HG03135 (cell line): ENCODE measurements around the gene MSN.
A peak's percentile ranks its signal among the peaks of the same experiment; 100 is the strongest.
"Not testable (repeated sequence)": the region's sequence is repeated elsewhere in the genome, so short reads cannot be mapped to it uniquely, and the experiment has no call there.

Experiments
- ATAC-seq: cut with Tn5 transposase; IDR thresholded peaks from one replicate; pipeline ENCODE4 v1.9.1; 2021; ENCODE audit warnings: mild to moderate bottlenecking, moderate library complexity; ENCODE audit not compliant: unreplicated experiment

Gene MSN

DNA sequence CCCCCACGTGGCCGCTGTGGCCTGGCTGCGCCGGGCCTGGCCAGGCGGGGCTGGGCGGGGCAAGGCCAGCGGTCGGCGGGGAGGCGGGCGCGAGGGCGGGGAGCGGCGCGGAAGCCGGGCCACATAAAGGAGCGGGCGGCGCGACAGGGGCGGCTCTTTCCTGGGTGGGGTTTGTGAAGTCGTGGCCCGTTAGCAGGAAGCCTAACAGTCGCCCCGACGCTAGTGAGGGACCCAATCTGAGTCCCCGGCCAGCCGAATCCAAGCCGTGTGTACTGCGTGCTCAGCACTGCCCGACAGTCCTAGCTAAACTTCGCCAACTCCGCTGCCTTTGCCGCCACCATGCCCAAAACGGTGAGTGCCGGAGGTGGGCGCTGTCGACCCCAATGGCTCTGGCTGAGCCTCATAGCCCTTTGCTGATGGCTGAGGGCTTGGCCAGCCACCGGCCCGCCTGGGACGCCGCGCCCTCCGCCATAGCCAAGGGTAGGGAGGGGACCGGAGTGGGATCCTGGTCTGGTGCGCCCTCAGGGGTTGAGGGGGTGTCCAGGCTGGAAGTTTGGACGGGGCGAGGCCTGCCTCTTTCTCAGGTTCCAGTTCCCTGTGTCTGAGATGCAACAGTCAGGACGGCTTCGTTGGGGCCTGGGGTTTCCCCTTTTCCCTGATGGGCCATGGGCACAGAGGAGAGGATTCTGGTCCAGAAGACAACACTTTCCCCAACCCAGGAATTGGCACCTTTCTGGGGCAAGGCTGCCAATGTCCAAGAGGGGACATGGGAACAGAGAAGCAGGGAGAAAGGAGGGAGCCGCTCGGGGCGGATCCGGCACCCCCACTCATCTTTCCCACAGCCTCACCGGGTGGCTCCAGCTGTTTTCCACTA lies at the start of gene MSN:
Gene MSN (plus strand): TSS at position 152 of the 874 bp plus-strand sequence. CDS start 188 bp downstream, at position 340.
- peak; percentile 79 for ATAC-seq

DNA sequence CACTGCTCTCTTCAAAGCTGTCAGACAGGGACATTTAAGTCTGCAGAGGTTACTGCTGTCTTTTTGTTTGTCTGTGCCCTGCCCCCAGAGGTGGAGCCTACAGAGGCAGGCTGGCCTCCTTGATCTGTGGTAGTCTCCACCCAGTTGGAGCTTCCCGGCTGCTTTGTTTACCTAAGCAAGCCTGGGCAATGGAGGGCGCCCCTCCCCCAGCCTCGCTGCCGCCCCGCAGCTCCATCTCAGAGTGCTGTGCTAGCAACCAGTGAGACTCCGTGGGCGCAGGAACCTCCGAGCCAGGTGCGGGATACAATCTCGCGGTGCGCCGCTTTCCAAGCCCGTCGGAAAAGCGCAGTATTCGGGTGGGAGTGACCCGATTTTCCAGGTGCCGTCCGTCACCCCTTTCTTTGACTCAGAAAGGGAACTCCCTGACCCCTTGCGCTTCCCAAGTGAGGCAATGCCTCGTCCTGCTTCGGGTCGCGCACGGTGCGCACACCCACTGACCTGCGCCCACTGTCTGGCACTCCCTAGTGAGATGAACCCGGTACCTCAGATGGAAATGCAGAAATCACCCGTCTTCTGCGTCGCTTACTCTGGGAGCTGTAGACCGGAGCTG lies 47.3 kb upstream of the MSN start:
- ATAC-seq: not testable (repeated sequence)

DNA sequence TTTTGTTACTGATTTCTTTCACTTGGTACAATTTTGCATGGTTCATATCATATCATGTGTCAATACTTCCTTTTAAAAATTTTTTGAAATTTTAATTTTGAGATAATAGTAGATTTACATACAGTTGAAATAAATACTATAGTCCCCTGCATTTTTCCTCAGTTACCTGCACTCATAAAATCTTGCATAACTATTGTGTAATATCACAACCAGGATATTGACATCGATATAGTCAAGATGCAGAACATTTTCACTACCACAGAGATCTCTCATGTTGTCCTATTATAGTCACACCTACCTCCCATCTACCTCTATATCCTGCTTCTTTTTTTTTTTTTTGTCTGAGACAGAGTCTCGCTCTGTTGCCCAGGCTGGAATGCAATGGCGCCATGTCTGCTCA lies 36.7 kb upstream of the MSN start:
- no peak for ATAC-seq

DNA sequence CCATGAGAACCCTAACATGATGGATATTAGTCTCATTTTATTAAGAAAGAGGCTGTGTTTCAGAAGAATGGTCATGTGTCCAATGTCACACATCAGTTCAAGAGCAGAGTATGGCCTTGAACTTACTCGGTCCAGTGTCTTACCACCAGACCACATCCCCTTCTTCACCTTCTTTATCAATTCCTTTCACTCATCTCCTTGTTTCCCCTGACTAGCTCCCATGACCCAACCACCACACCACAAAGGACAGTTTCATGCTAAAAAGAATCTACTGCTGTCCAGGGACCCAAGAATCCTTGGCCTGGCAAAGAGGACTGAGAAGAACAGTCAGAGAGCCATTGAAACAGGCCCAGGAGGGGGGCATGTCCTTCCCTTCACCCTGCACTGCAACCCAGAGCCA lies 33.6 kb upstream of the MSN start:
- ATAC-seq: no peak

DNA sequence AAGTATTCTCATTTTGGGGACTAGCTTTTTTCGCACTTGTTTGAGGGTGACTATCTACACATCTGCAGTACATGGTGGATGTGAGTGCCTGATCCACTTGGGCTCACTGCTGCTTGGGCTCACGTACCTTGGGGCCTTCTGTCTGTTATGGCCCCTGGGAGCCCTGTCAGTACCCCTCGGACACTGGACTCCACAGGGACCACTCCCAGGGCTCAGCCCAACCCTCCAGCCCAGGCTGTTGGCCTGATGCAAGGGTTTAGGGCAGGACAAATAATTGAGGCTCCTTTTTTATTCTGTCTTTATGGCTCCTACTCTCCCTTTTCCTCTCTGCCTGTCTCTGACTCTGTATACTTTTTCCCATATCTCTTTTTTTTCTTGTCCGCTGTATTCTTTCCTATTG lies 32.7 kb upstream of the MSN start:
- no peak for ATAC-seq

DNA sequence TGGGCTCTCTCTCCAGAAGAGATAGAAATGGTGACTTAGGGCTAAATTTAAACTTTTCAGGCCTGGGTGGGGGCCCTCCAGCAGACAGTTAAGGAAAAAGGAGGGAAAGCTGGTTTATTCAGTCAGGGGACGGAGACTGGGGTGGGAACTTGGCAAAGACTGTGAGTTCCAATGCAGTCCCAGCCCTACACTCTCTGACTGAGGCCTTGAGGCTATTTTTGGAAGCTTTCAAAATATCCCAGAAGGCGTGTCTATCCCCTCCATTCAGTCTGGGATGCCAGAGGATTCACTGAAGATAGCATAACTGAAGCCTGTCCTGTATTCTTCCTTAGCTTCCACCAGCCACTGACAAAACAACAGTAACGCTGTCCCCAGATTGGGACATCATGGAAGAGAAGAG lies 32.1 kb upstream of the MSN start:
- ATAC-seq: no peak

DNA sequence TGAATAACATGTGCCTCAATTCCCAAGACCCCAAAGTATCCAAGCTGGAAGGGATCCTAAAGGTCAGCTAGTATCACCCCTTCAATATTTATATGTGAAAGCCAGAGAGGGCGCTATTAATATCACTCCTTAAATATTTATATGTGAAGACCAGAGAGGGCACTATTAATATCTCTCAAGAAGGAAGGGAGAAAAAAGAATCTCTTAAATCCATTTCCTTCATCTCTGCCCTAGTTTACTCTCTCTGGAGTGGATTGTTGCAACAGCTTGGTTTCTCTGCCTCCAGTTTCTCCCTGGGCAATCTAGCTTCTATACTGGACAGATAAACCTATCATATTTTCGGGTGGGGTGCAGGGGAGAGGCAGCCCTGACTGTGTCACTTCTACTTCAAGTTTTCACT lies 31.6 kb upstream of the MSN start:
- ATAC-seq: no peak

DNA sequence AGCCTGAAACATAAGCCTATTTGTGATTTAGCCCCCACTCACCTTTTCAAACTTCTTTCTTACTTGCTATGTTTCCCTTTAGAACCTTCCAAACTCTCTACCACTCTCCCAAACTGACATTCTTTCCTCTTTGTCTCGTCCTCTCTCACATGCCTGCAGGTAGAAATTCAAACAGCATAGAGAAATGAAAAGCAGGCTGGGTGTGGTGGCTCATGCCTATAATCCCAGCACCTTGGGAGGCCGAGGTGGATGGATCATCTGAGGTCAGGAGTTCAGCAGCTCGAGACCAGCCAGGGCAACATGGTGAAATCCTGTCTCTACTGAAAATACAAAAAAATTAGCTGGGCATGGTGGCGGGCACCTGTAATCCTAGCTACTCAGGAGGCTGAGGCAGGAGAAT lies 31.2 kb upstream of the MSN start:
- ATAC-seq: not testable (repeated sequence)

DNA sequence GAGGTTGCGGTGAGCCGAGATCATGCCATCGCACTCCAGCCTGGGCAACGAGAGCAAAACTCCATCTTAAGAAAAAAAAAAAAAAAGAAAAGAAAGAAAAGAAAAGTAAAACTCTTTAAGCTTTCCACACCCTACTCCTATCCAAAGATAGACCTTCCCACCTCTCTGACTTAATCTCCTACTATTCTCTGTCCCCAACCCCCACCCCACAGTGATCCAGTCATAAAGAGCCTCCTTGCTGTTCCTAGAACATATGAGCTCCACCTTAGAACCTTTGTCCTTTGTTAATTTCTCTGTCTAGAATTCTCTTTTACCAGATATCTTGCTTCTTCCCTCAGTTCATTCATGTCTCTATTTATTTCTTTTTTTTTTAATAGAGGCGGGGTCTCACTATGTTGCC lies 30.1 kb upstream of the MSN start:
- no peak for ATAC-seq

DNA sequence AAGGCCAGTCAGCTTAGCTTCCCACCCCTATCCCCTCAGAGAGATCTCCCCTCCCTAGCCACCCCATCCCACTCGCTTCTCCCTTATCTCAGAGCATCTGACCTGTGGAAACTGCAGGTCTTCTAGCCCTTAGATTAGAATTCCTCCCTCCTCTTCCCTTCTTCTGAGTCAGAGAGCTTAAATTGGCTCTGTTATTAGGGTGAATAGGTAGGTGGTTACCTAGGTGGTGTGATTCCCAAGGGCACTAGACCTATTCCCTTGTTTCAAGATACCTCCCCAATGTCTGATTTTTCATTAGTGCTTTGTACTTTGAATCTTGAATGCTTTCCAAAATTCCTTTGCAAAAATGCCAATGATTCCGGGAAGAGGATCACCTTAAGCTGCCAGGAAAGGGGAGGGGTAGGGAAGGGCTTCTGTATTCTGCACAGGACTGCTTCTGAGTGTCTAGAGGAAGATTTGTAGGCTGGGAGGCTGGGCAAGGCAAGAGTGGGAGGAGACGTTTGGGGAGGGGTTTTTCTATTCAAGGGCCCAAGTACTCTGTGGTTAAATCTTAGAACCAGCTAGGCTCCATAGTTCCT lies 24.5 kb upstream of the MSN start:
- no peak for ATAC-seq

DNA sequence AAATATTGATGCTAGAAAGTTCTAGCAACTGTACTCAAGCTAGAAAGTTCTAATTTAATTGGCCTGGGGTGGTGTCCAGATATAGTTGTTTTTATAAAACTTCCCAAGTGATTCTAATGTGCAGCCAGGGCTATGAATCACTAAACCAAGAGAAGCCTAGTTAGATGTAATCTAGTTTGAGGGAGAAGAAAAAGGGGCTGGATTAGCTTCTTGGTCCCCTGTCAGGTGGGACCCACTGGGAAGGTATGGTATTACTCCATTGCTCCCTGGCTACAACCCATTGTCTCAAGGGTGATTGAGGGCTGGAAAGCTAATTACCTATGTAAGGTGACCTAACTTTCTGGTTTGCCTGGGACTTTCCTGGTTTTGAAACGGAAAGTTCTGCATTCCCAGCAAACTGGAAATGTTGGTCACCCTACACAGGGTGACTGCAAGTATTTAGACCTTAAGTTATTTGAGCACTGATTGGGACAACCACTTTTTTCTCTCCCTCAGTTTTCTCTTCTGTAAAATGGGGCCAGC lies 23.9 kb upstream of the MSN start:
- no peak for ATAC-seq

DNA sequence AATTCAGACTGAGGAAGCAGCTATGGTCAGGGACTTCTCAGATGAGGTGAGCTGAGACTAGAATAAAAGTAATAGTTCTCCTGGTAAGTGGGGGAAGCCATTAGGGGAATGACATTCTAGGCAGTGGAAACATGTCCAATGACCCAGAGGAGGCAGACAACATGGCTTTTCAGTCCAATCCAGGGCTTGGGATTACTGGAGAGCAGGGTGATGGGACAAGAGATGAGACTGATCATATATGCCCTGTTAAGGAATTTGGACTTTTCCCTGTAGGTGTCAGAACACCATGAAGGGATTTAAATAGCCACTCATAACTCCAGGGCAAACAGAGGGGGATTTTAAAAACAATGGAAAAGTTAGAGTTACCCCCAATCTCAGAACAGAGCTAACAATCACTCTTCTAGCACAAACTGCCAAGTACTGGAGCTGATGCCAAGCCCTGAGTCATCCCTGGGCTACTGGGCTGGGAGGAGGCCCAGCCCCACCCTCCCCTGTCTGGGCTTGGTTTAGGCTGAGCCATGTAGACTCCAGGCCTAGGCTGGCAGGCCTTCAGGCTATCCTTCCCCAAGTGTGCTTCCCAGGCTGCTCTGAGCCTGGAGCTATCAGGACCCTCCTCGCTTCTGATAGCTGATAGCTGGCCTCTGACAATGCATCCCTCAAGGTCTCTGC lies 22.7 kb upstream of the MSN start:
- no peak for ATAC-seq

DNA sequence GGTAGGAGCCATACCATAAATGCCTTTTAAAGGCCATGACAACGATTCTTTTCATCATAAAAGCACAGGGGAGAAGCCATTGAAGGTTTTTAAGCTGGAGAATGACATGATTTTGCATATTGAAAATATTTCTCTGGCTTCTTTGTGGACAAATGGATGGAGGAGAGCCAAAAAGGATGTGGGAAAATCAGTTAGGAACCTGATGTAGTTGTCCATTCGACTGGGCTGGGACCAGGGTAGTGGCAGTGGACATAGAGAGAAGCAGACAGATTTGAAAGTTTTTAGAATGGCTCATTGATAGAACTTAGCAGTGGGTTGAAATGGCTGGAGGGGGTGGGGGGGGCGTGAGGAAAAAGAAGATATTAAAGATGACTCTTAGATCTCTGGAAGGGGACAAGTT lies 19.7 kb upstream of the MSN start:
- ATAC-seq: no peak

DNA sequence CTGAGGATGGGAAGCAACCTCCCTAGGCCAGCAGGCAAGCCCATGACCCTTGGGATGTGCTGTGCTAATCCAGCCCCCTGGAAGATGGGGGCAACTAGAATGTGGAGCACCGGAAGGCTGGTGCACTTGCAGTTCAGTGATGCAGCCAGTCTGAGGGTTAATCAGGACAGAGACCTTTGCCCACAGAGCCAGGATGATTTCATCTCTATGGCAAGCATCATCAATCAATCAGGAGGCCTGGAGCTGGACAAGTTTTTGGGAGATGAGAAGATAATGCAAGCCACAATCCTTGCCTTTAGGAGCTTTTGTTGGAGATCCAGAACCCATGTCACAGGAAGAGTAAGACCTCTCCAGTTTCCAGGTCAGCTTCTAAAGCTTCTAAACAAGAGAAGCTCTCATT lies 15.4 kb upstream of the MSN start:
- no peak for ATAC-seq

DNA sequence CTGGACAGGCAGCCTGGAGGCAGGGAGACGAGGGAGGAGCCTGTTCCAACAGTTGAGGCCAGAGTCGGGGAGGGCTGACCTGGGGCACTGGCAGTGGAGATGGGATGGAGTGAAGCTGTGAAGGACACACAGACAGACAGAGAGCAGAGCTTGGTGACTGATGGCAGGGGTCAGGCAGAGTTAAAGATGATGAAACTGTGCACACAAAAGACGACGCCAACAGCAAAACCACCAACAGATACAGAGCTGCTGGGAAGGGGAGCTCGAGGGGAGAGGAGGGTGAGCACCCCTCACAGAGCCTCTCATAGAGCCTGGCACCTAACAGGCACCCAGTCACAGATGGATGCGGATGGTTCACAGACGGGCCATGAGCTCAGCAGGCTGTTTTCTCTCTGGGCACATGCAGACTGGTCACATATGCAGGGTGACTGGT lies 10.4 kb upstream of the MSN start:
- ATAC-seq: not testable (repeated sequence)

DNA sequence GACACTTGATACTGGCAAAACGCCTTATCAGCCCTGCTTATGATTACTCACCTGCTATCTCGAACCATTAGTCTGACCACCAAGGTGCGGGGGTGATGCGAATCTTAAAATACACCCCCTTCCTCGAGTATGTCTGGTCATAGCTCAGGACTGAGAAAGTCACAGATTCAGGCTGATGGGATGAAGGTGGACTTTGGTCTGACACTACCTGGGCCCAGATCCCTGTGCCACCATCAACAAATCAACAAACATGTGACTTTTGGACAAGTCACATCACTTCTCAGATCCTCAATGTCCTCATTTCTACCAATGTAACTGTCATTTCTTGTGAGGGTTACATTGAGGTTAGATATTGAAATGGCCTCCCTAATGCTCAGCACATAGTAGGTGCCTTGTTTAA lies 9.8 kb upstream of the MSN start:
- ATAC-seq: no peak

DNA sequence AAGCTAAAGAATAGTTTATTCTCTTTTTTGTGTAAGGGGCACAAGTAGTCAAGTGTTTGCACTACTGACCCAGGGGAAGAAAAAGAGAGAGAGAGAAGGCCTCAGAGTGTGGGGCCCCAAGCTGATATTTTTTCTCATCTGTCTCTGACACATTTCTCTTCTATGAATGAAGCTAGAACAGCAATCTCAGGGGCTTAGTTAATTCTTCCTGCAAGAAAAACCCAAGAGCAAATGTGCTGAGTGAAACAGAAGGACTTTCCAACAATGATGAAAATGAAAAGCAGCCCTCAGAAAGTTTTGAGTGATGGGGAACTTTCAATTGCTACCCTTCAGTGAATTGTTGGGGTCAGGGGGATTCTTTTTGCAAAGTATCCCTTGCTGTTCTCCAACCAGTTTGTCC lies 9.2 kb upstream of the MSN start:
- ATAC-seq: no peak

DNA sequence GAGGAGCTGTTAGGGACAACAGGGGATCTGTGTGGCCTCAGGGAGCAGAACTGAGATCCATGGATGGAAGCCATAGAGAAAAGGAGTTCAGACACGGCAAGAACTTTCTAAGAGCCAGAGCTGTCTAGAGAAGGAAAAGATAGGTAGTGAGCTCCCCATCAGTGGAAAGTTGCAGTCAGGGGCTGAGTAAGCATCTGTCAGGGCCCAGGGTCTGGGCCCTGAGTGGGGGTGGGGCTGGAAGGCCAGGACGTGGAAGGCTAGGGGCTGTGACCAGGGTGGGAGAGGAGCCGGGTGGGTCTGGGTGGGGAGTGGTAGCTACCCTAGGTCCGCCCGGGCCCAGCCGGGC lies 324 bp upstream of the MSN start:
- ATAC-seq: no peak

DNA sequence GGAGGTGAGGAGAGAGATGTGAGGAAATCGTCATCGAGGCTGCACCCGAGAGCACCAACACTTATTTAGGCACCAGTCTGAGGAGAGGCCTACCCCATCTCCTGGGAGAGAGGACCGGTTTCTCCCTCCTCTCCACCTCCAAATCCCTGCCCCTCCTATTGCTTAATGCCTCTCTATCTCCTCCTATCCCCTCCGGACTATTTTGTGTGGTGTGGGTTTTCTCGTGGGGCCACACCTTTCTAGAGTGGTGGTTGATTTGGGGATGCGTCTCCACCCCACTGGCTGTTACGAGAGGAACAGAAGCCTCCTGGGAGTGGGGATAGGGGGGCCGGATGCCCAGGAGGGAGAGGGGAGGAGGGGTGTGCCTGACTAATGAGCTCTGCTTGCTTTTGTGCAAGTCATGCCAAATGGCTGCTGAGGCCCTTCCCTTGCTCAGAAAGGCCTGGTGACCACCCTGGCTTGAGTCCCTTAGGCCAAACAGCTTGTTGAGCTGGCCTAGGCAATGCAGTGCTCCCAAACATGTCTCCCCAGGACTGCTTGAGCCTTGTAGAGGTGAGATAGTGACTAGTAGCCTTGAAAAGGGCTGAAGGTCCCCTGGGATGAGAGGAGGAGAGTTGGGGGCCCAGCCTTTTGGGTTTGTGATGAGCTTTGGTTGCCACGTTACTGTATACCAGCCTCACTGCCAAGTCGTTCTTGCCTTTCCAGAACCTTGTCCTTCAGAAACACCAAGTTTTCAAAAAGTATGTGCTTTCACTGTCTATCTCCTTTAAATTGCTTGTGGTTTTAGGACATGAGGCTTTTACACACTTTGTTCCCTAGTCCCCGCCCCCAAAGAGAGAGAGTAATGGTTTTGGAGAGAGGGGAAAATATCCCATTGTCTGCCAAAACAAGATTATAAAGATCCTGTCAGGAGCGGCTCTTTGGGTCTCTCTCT lies 1.2 kb downstream of the MSN start:
- peak; percentile 33 for ATAC-seq

DNA sequence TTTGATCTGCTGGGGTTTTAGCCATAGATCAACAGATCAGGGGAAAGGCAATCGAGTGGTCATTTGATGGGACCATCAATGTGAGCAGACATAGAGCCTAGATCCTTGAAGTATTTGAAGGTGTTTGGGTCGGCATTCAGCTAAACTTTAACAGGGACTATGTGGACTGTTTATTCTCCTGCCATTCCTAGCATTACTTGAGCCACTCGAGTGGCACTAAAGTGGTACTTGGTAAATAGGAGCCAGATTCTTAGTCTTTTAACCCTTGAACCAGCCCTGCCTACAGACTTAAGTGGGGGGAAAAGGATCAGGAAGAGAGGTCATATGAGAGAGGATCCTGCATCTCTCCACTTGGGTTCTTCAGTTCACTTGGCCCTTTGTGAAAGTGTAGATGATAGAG lies 3.8 kb downstream of the MSN start:
- ATAC-seq: no peak
